ENCODE results near the gene SFMBT2.

The SFMBT2 gene

DNA sequence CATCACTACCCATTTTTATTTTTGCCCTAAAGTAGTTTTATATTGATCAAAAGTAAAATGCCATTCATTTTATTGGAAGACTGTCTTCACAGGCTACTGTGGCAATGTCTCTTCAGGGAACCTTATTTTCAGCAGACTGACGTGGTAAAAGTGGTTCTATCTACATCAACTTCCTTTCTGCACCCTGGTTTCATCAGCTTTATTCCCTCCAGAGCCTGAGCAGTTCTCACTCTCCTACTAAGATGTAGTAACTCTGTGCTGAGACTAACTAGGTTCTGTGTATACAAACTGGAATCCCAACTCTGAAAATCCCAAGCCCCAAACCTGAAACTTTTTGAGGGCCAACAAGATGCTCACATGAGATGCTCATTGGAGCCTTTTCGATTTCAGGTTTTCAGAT, 155.3 kb downstream of the SFMBT2 start:
- no peak for TF ChIP-seq ZFX (IDR thresholded peaks at IDR 0.05; ENCODE audit: borderline replicate concordance)
- TF ChIP-seq, protein P1, sequence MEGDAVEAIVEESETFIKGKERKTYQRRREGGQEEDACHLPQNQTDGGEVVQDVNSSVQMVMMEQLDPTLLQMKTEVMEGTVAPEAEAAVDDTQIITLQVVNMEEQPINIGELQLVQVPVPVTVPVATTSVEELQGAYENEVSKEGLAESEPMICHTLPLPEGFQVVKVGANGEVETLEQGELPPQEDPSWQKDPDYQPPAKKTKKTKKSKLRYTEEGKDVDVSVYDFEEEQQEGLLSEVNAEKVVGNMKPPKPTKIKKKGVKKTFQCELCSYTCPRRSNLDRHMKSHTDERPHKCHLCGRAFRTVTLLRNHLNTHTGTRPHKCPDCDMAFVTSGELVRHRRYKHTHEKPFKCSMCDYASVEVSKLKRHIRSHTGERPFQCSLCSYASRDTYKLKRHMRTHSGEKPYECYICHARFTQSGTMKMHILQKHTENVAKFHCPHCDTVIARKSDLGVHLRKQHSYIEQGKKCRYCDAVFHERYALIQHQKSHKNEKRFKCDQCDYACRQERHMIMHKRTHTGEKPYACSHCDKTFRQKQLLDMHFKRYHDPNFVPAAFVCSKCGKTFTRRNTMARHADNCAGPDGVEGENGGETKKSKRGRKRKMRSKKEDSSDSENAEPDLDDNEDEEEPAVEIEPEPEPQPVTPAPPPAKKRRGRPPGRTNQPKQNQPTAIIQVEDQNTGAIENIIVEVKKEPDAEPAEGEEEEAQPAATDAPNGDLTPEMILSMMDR (IDR thresholded peaks at IDR 0.05) = no peak
- H3K27ac ChIP-seq = no peak overlapping the region

DNA sequence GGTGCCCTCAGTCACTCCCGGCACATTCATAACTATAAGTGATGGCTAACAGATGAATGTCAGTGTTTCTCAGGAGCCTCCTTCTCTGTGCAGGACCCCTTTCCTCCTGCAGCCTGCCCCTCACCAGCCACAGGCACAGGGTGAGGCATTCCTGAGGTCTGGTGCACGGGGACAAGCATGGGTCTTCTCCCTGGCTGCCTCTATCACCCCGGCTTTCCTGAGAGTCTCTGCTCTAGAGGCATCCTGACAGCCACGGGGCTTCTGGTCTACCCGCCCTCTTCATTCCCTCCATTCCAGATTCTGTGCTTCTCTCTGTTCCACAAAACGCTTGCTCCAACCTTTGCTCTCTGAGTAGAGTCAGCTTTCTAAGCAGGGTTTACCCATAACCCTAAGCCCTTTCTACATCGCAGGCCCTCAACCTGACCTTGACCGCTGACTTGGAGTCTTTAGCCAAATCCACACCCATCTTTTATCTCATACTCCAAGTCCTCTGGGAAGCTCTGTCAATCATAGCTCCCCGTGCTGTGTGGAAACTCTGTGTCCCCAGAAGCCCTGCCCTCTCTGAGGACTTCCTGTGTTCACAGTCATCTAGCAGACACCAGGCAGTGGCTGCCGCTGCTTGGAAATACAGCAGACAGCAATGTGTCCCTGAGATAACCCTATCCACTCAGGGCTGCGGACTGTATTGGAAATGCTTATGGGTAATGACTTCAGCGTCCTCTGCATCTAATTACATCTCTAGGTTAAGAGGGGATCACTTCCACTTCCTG, 159.0 kb downstream of the SFMBT2 start:
- no peak for TF ChIP-seq ZFX (IDR thresholded peaks at IDR 0.05; ENCODE audit: borderline replicate concordance)
- TF ChIP-seq, protein P1 (IDR thresholded peaks at IDR 0.05) = no peak
- no peak overlapping the region for H3K27ac ChIP-seq

DNA sequence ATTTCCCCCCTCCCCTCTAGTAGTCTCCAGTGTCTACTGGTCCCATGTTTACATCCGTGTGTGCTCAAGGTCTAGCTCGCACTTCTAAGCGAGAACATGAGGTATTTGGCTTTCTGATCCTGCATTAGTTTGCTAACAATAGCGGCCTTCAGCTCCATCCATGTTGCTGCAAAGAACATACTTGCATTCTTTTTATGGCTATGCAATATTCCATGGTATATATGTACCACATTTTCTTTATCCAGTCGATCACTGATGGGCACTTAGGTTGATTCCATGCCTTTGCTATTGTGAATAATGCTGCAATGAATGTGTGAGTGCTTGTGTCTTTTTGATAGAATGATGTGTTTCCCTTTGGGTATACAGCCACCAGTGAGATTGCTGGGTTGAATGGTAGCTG, 160.6 kb downstream of the SFMBT2 start:
- H3K27ac ChIP-seq = no peak overlapping the region
- TF ChIP-seq, protein P1 (IDR thresholded peaks at IDR 0.05) = no peak
- TF ChIP-seq ZFX (IDR thresholded peaks at IDR 0.05; ENCODE audit: borderline replicate concordance) = no peak

DNA sequence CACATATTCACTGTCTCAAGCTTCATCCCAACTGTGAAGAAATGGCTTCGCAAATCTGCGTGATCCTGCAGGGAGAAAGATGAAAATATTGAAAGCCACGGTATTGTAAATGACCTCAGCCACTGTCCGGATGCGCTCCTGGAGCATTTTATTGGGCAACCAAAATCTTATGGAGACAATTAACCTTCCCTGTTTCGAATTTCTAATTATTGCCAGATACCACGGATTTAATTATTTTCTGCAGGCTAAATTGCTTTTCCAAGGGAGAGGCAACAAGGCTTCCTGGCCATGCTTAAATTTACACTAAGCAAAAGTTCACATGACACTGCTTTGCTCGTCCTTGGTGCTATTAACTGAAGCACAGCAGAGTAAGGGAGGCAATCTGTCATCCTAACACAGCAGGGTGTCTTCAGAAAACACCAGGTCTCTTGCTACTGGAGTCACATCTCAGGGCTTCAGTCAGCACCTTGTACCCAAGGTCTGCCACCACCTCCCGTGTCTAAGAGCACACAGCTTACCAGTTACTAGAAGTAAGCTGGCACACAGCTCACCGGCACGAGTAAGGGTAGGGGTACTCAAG, 162.2 kb downstream of the SFMBT2 start:
- H3K27ac ChIP-seq = no peak overlapping the region
- TF ChIP-seq, protein P1 (IDR thresholded peaks at IDR 0.05) = no peak
- TF ChIP-seq ZFX (IDR thresholded peaks at IDR 0.05; ENCODE audit: borderline replicate concordance) = no peak

DNA sequence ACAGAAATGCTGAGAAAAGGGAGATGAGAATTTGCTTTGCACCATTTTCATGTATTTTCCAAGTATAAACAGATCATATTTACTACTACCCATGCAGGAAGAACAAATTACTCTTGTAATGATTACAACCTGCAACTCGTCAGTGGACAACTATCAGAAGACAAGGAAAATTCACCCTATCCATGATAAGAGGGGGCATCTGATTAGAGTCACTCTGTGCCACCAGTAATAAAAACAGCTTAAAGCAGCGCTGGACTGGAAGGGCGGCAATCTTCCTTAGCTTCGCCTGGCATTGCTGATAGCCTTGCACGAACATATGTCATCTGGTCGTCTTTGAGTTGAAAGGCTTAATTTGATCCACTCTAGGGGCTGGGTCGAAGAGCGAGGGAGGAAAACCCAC, 162.7 kb downstream of the SFMBT2 start:
- H3K27ac ChIP-seq = no peak overlapping the region
- TF ChIP-seq, protein P1 (IDR thresholded peaks at IDR 0.05) = no peak
- no peak for TF ChIP-seq ZFX (IDR thresholded peaks at IDR 0.05; ENCODE audit: borderline replicate concordance)

DNA sequence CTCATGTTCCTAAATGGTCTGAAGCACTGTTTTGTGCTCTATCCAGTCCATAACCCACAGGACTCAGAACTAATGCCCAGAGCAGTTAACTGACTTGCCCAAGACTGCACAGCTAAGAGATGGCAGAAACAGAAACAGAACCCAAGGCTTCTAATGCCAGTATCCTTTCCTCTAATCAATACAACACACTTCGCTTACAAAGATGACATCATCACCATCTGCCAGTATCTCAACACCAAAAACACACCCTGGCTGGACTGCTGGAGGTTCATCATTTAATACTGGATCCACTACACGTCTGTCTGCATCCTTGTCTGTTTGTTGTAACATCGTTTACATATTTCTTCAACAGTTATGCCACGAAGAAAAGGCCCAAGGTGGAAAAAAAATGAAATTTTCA, 165.3 kb downstream of the SFMBT2 start:
- no peak overlapping the region for H3K27ac ChIP-seq
- TF ChIP-seq, protein P1 (IDR thresholded peaks at IDR 0.05) = no peak
- TF ChIP-seq ZFX (IDR thresholded peaks at IDR 0.05; ENCODE audit: borderline replicate concordance) = no peak

DNA sequence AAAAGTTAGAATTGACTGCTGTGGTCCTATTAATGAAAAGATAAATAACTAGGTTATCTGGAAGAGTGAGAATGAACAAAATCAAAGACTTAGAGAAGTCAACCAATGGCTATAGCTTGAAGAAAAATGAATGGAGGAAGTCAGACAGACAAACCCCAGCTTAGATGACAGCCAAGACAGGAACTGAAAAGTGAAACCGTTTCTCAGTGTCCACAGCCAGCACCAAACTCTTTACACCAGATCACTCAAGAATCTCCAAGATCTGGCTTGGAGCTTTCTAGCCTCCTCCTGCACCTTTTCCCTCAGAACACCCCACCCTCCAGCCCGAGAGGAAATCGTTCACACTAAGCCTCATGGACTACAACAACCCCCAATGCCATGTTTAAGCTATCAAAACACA, 167.0 kb downstream of the SFMBT2 start:
- TF ChIP-seq, protein P1 (IDR thresholded peaks at IDR 0.05) = no peak
- TF ChIP-seq ZFX (IDR thresholded peaks at IDR 0.05; ENCODE audit: borderline replicate concordance) = no peak
- H3K27ac ChIP-seq = no peak overlapping the region
